Effector memory CD4-positive, alpha-beta T cell (primary cell): ENCODE results near the gene MGLL.

Experiments
- DNase-seq, 3 donors: peaks; one replicate each; pipeline ENCODE4 v3.0.0-alpha.2; 2020
- H3K27ac ChIP-seq: 2 replicates; pipeline ENCODE4 v1.7.0; 2013; ENCODE audit warnings: mild to moderate bottlenecking, low read length, moderate library complexity; ENCODE audit not compliant: insufficient read depth, poor library complexity, severe bottlenecking
- H3K27me3 ChIP-seq: replicated peaks from 2 replicates; pipeline ENCODE4 v1.7.0; 2013; ENCODE audit warnings: mild to moderate bottlenecking, low read length; ENCODE audit not compliant: insufficient read depth, control insufficient read depth, poor library complexity, severe bottlenecking
- H3K36me3 ChIP-seq: 2 replicates; pipeline ENCODE4 v1.7.0; 2013; ENCODE audit warnings: mild to moderate bottlenecking, low read length, moderate library complexity; ENCODE audit not compliant: control insufficient read depth, insufficient read depth
- H3K4me1 ChIP-seq: 2 replicates; pipeline ENCODE4 v1.7.0; 2013; ENCODE audit warnings: low read length, mild to moderate bottlenecking; ENCODE audit not compliant: control insufficient read depth, insufficient read depth, poor library complexity, severe bottlenecking
- H3K4me3 ChIP-seq: 2 replicates; pipeline ENCODE4 v1.7.0; 2013; ENCODE audit warnings: low read length, low read depth, mild to moderate bottlenecking; ENCODE audit not compliant: insufficient read depth, poor library complexity, severe bottlenecking
- H3K9me3 ChIP-seq: 2 replicates; pipeline ENCODE4 v1.7.0; 2013; ENCODE audit warnings: mild to moderate bottlenecking, low read length, moderate library complexity; ENCODE audit not compliant: control insufficient read depth

MGLL gene

DNA sequence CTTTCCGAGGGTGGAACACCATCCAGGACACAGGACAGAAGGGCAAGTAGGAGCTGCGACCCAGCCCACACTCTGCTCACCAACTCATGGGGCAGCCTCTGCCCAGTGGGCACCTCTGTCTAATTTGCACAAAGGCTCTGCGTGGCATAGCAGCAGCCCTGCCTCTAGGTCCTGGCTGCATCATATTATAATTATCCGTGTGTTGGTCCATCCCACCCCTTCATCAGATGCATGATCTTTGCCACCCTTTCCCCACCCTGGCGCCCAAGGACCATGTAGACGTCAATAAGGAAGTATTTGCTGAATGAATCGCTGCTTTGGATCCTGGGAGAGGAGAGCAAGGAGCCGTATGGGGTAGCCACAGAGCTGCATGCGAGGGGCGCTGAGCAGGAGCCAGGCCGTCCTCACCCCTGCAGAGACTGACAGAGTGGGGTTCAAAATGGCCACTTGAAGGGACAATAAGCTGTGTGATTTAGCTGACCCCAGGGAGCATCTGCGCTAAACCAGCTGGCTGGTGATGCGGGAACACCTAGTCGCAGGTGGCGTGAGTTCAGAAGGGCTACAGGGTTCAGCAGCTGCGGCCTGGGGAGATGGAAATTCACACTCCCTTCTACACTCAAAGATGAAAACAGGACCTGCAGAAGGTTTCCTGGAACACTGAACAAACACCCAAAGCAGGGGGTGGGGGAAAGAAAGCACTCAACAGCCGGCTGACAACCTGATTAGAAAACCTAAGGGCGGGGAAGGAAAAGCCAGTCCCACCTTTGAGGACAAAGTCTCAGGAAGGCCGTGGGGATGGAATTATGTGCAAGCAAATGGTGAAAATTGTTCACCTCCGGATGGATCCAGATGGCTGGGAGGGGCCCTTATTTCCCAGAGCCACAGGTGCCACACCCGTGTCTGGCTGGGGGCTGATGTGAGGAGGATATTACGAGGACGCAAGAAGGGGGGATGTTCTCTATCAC lies 6.4 kb downstream of the MGLL start:
- Histone ChIP-seq H3K36me3 (no peaks in the 10 kb centered on the region), H3K4me1 (no peaks in the 10 kb centered on the region), H3K27me3 (no peaks in the 10 kb centered on the region), H3K9me3 (no peaks in the 10 kb centered on the region), H3K27ac (no peak overlapping the region), H3K4me3 (no peak overlapping the region)
- DNase-seq: no peak

DNA sequence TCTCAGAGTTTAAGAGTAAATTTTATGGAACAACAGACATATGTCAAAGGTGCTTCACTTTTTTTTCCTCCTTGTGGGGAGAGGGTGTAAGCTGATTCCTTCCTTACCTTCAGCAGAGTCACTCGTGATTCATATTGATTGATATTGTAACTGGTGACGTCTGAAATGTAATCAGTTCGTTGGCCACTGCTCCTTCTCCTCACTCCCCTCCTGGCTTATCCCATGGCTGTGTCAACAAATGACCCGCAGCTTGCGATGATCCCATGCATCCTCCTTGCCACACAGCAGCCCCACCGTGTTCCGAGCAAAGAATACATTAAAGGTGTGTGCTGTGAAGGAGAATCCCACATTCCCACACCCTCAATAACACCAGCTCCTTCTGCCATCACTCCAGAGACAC lies 7.3 kb downstream of the MGLL start:
- Histone ChIP-seq H3K4me1 (no peaks in the 10 kb centered on the region), H3K27me3 (no peaks in the 10 kb centered on the region), H3K9me3 (no peaks in the 10 kb centered on the region), H3K4me3 (no peak overlapping the region), H3K27ac (no peak overlapping the region), H3K36me3 (no peaks in the 10 kb centered on the region)
- no peak for DNase-seq

GRCh38 chr3:127814325-127814781 lies 8.0 kb downstream of the MGLL start:
- no peaks in the 10 kb centered on the region for H3K9me3 ChIP-seq
- no peak overlapping the region for H3K27ac ChIP-seq
- H3K4me3 ChIP-seq: no peak overlapping the region
- no peaks in the 10 kb centered on the region for H3K27me3 ChIP-seq
- DNase-seq: no peak
- H3K36me3 ChIP-seq: no peaks in the 10 kb centered on the region
- H3K4me1 ChIP-seq: no peaks in the 10 kb centered on the region

DNA sequence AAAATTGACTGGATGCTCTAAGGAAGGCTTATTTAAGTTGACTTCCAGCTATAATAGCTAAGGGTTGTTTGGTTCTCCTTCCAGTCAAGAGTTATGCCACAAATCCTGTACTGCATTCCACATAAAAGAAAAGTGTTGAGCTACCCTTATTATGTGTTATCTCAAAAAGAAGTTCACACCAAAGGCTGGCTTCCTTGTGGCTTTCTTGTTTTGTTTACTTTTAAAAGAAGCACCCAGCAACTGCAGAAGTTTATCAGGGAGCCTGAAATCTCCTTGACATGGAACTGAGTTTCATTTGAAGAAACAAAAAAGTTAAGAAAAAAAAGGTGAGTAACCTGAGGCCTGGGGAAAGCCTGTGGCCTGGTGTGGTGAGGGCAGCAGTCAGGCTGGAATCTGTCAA lies 10.2 kb downstream of the MGLL start:
- DNase-seq: no peak
- H3K27me3 ChIP-seq: no peaks in the 10 kb centered on the region
- no peak overlapping the region for H3K4me3 ChIP-seq
- H3K4me1 ChIP-seq: no peaks in the 10 kb centered on the region
- no peak overlapping the region for H3K27ac ChIP-seq
- H3K9me3 ChIP-seq: no peaks in the 10 kb centered on the region
- H3K36me3 ChIP-seq: no peaks in the 10 kb centered on the region

- Histone ChIP-seq H3K9me3 (no peaks in the 10 kb centered on the region), H3K27ac (no peak overlapping the region), H3K27me3 (no peaks in the 10 kb centered on the region), H3K36me3 (no peaks in the 10 kb centered on the region), H3K4me1 (no peaks in the 10 kb centered on the region), H3K4me3 (no peak overlapping the region)
- no peak for DNase-seq
Observed at GRCh38 chr3:127811717-127812116, 10.6 kb downstream of the MGLL start.

- no peaks in the 10 kb centered on the region for H3K4me1 ChIP-seq
- H3K36me3 ChIP-seq: no peaks in the 10 kb centered on the region
- H3K27me3 ChIP-seq: no peaks in the 10 kb centered on the region
- no peak for DNase-seq
- no peaks in the 10 kb centered on the region for H3K9me3 ChIP-seq
- H3K27ac ChIP-seq: no peak overlapping the region
- H3K4me3 ChIP-seq: no peak overlapping the region
Observed at GRCh38 chr3:127809611-127810010, 12.7 kb downstream of the MGLL start.

- Histone ChIP-seq H3K27ac (no peak overlapping the region), H3K4me3 (no peak overlapping the region), H3K4me1 (no peaks in the 10 kb centered on the region), H3K27me3 (no peaks in the 10 kb centered on the region), H3K36me3 (no peaks in the 10 kb centered on the region), H3K9me3 (no peaks in the 10 kb centered on the region)
- no peak for DNase-seq
Observed at GRCh38 chr3:127809211-127809610, 13.1 kb downstream of the MGLL start.

- no peaks in the 10 kb centered on the region for H3K4me1 ChIP-seq
- H3K4me3 ChIP-seq: no peak overlapping the region
- no peak for DNase-seq
- H3K36me3 ChIP-seq: no peaks in the 10 kb centered on the region
- no peaks in the 10 kb centered on the region for H3K9me3 ChIP-seq
- H3K27me3 ChIP-seq: no peaks in the 10 kb centered on the region
- no peak overlapping the region for H3K27ac ChIP-seq
Observed at GRCh38 chr3:127808197-127808596, 14.1 kb downstream of the MGLL start.

- Histone ChIP-seq H3K9me3 (no peaks in the 10 kb centered on the region), H3K27ac (no peak overlapping the region), H3K36me3 (no peaks in the 10 kb centered on the region), H3K4me1 (no peaks in the 10 kb centered on the region), H3K4me3 (no peak overlapping the region), H3K27me3 (no peaks in the 10 kb centered on the region)
- no peak for DNase-seq
Observed at GRCh38 chr3:127805026-127805753, 17.1 kb downstream of the MGLL start.

DNA sequence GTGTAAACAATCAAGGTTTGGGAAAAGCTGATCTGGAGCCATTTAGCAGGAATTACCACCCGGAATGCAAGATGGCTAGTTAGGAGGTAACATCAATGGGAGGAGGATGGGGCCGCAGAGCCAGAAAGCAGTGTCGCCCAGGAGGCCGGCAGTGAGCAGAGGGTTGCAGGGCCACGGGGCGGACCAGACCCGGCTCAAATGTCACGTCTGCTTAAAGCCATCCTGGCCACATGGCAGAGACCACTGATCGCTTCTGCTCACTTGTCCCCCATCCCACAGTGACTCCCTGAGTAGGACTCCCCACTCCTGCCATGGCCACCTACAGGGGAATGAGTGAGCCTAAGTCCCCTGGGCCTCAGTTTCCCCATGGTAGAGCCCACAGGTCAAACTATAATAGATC lies 18.2 kb downstream of the MGLL start:
- Histone ChIP-seq H3K36me3 (no peaks in the 10 kb centered on the region), H3K4me3 (no peak overlapping the region), H3K27ac (no peak overlapping the region), H3K4me1 (no peaks in the 10 kb centered on the region), H3K27me3 (no peaks in the 10 kb centered on the region), H3K9me3 (no peaks in the 10 kb centered on the region)
- DNase-seq: no peak
